HK-2 (cell line): Measurements from ENCODE around the gene TNFRSF21.
"Not testable (repeated sequence)": the region's sequence is repeated elsewhere in the genome, so short reads cannot be mapped to it uniquely, and the experiment has no call there.

Experiments used
- DNase-seq: peaks from one replicate; pipeline ENCODE4 v3.0.0-alpha.2; 2018; ENCODE audit not compliant: unreplicated experiment

The TNFRSF21 gene

GRCh38 chr6:47323321-47323720, 13.6 kb upstream of the TNFRSF21 start:
- no peak for DNase-seq

- DNase-seq = no peak
These were observed 11.9 kb upstream of the TNFRSF21 start for GRCh38 chr6:47321577-47321976.

- no peak for DNase-seq
These were observed 10.2 kb upstream of the TNFRSF21 start for GRCh38 chr6:47319867-47320266.

GRCh38 chr6:47319382-47319781, 9.7 kb upstream of the TNFRSF21 start:
- no peak for DNase-seq

GRCh38 chr6:47318236-47318989, 8.7 kb upstream of the TNFRSF21 start:
- DNase-seq = no peak

- DNase-seq = not testable (repeated sequence)
These were observed 5.5 kb upstream of the TNFRSF21 start for GRCh38 chr6:47315181-47315580.

- no peak for DNase-seq
These were observed 401 bp upstream of the TNFRSF21 start for GRCh38 chr6:47310131-47310480.

GRCh38 chr6:47308552-47309290, 984 bp downstream of the TNFRSF21 start:
- DNase-seq = peak; percentile 60

- DNase-seq = no peak
These were observed 1.5 kb downstream of the TNFRSF21 start for GRCh38 chr6:47308198-47308517.

- no peak for DNase-seq
These were observed 2.1 kb downstream of the TNFRSF21 start for GRCh38 chr6:47307362-47308197.

GRCh38 chr6:47306887-47307286, 2.8 kb downstream of the TNFRSF21 start:
- DNase-seq = no peak

- no peak for DNase-seq
These were observed 5.8 kb downstream of the TNFRSF21 start for GRCh38 chr6:47303861-47304260.

GRCh38 chr6:47303342-47303741, 6.4 kb downstream of the TNFRSF21 start:
- DNase-seq = no peak

GRCh38 chr6:47302043-47302442, 7.7 kb downstream of the TNFRSF21 start:
- DNase-seq = no peak

GRCh38 chr6:47301441-47301840, 8.3 kb downstream of the TNFRSF21 start:
- no peak for DNase-seq

GRCh38 chr6:47300417-47300816, 9.3 kb downstream of the TNFRSF21 start:
- DNase-seq = no peak

GRCh38 chr6:47299965-47300364, 9.7 kb downstream of the TNFRSF21 start:
- DNase-seq = no peak

- DNase-seq = no peak
These were observed 11.2 kb downstream of the TNFRSF21 start for GRCh38 chr6:47298475-47298874.

GRCh38 chr6:47294990-47295389, 14.7 kb downstream of the TNFRSF21 start:
- no peak for DNase-seq

GRCh38 chr6:47292944-47293343, 16.8 kb downstream of the TNFRSF21 start:
- no peak for DNase-seq

- DNase-seq = no peak
These were observed 17.7 kb downstream of the TNFRSF21 start for GRCh38 chr6:47292027-47292426.

- no peak for DNase-seq
These were observed 19.4 kb downstream of the TNFRSF21 start for GRCh38 chr6:47290124-47290834.
